ENCODE measurements around the gene CEACAM19. TPM values are rescaled to one million over a fixed set of nuclear protein-coding genes. Genes with fewer than 3 reads are reported as not detected.

Gene CEACAM19
- total and polyA plus RNA-seq, 5 donors = 1.8 to 6.1 (median 2.5) TPM

GRCh38 chr19:44646049-44646416 lies 25.2 kb upstream of the CEACAM19 start:
- Histone ChIP-seq H3K4me1 (ENCODE audit: control insufficient read depth, insufficient read depth, low read length) (peaks cover 18% of the 10 kb centered on the region), H3K27me3 (ENCODE audit: control insufficient read depth, insufficient read depth) (no peaks in the 10 kb centered on the region), H3K27ac (ENCODE audit: low read length) (no peak overlapping the region), H3K4me3 (ENCODE audit: low read length) (no peak overlapping the region), H3K9me3 (ENCODE audit: control insufficient read depth, low read length) (no peaks in the 10 kb centered on the region)
- ATAC-seq = no peak
- intact Hi-C loops (cut with DNase I) = no loop called here
- no peak for DNase-seq
- WGBS = 96% methylated on average over 3 of the region's 3 CpGs

- intact Hi-C loops (cut with DNase I) = no loop called here
- WGBS = 57% methylated on average over 31 of the region's 31 CpGs
- DNase-seq = peak in 2 of 3 donors; percentile 69 to 73
- Histone ChIP-seq H3K4me1 (ENCODE audit: control insufficient read depth, insufficient read depth, low read length) (peaks cover 18% of the 10 kb centered on the region), H3K27ac (ENCODE audit: low read length) (peak overlapping the region; percentile 57), H3K27me3 (ENCODE audit: control insufficient read depth, insufficient read depth) (no peaks in the 10 kb centered on the region), H3K9me3 (ENCODE audit: control insufficient read depth, low read length) (no peaks in the 10 kb centered on the region), H3K4me3 (ENCODE audit: low read length) (no peak overlapping the region)
- no peak for ATAC-seq
Observed at GRCh38 chr19:44647144-44647543, 24.1 kb upstream of the CEACAM19 start.

- ATAC-seq (peak; percentile 33 to 50), DNase-seq (peak in 2 of 3 donors; percentile 53 to 73)
- WGBS = 61% methylated on average over 3 of the region's 3 CpGs
- no peaks in the 10 kb centered on the region for H3K9me3 ChIP-seq (ENCODE audit: control insufficient read depth, low read length)
- intact Hi-C loops (cut with DNase I) = no loop called here
- H3K4me3 ChIP-seq (ENCODE audit: low read length) = no peak overlapping the region
- H3K4me1 ChIP-seq (ENCODE audit: control insufficient read depth, insufficient read depth, low read length) = peaks cover 18% of the 10 kb centered on the region
- H3K27ac ChIP-seq (ENCODE audit: low read length) = peak overlapping the region; percentile 75
- H3K27me3 ChIP-seq (ENCODE audit: control insufficient read depth, insufficient read depth) = no peaks in the 10 kb centered on the region
Observed at GRCh38 chr19:44648631-44649251, 22.5 kb upstream of the CEACAM19 start.

GRCh38 chr19:44649578-44650145 lies 21.6 kb upstream of the CEACAM19 start:
- H3K27me3 ChIP-seq (ENCODE audit: control insufficient read depth, insufficient read depth) = no peaks in the 10 kb centered on the region
- DNase-seq (no peak), ATAC-seq (no peak)
- WGBS = 89% methylated on average over 15 of the region's 15 CpGs
- H3K9me3 ChIP-seq (ENCODE audit: control insufficient read depth, low read length) = no peaks in the 10 kb centered on the region
- H3K4me1 ChIP-seq (ENCODE audit: control insufficient read depth, insufficient read depth, low read length) = peaks cover 18% of the 10 kb centered on the region
- no peak overlapping the region for H3K27ac ChIP-seq (ENCODE audit: low read length)
- no peak overlapping the region for H3K4me3 ChIP-seq (ENCODE audit: low read length)
- intact Hi-C loops (cut with DNase I) = no loop called here

GRCh38 chr19:44653343-44653742 lies 17.9 kb upstream of the CEACAM19 start:
- Histone ChIP-seq H3K9me3 (ENCODE audit: control insufficient read depth, low read length) (no peaks in the 10 kb centered on the region), H3K27me3 (ENCODE audit: control insufficient read depth, insufficient read depth) (no peaks in the 10 kb centered on the region), H3K27ac (ENCODE audit: low read length) (no peak overlapping the region), H3K4me3 (ENCODE audit: low read length) (no peak overlapping the region), H3K4me1 (ENCODE audit: control insufficient read depth, insufficient read depth, low read length) (peaks cover 5% of the 10 kb centered on the region)
- no peak for ATAC-seq
- DNase-seq = no peak
- intact Hi-C loops (cut with DNase I) = no loop called here
- 92% methylated on average over 5 of the region's 5 CpGs for WGBS

- DNase-seq (peak; percentile 67 to 90 (median 88)), ATAC-seq (peak; percentile 71 to 82)
- H3K4me1 ChIP-seq (ENCODE audit: control insufficient read depth, insufficient read depth, low read length) = peaks cover 2% of the 10 kb centered on the region
- no peaks in the 10 kb centered on the region for H3K27me3 ChIP-seq (ENCODE audit: control insufficient read depth, insufficient read depth)
- intact Hi-C loops (cut with DNase I) = no loop called here
- no peak overlapping the region for H3K4me3 ChIP-seq (ENCODE audit: low read length)
- 56% methylated on average over 16 of the region's 16 CpGs for WGBS
- no peak overlapping the region for H3K27ac ChIP-seq (ENCODE audit: low read length)
- no peaks in the 10 kb centered on the region for H3K9me3 ChIP-seq (ENCODE audit: control insufficient read depth, low read length)
Observed at GRCh38 chr19:44653977-44654774, 17.1 kb upstream of the CEACAM19 start.

- peak; percentile 64 to 73 for ATAC-seq
- Histone ChIP-seq H3K4me3 (ENCODE audit: low read length) (no peak overlapping the region), H3K27ac (ENCODE audit: low read length) (no peak overlapping the region), H3K4me1 (ENCODE audit: control insufficient read depth, insufficient read depth, low read length) (peaks cover 2% of the 10 kb centered on the region), H3K27me3 (ENCODE audit: control insufficient read depth, insufficient read depth) (no peaks in the 10 kb centered on the region), H3K9me3 (ENCODE audit: control insufficient read depth, low read length) (no peaks in the 10 kb centered on the region)
- peak; percentile 75 to 89 (median 89) for DNase-seq
- 38% methylated on average over 25 of the region's 25 CpGs for WGBS
- intact Hi-C loops (cut with DNase I) = loop anchor here (2.0 to 5.0 kb wide), 3 partner anchors 80 to 87 kb away; no protein-coding TSS in a partner anchor
Observed at GRCh38 chr19:44657211-44657921, 13.9 kb upstream of the CEACAM19 start.

- WGBS = 95% methylated on average over 3 of the region's 3 CpGs
- H3K4me3 ChIP-seq (ENCODE audit: low read length) = no peak overlapping the region
- ATAC-seq (no peak), DNase-seq (no peak)
- no peaks in the 10 kb centered on the region for H3K27me3 ChIP-seq (ENCODE audit: control insufficient read depth, insufficient read depth)
- H3K4me1 ChIP-seq (ENCODE audit: control insufficient read depth, insufficient read depth, low read length) = peaks cover 2% of the 10 kb centered on the region
- intact Hi-C loops (cut with DNase I) = loop anchor here in 2 of 4 donors (5.0 kb wide), 2 partner anchors 81 to 86 kb away; no protein-coding TSS in a partner anchor
- no peak overlapping the region for H3K27ac ChIP-seq (ENCODE audit: low read length)
- H3K9me3 ChIP-seq (ENCODE audit: control insufficient read depth, low read length) = no peaks in the 10 kb centered on the region
Observed at GRCh38 chr19:44658069-44658733, 13.1 kb upstream of the CEACAM19 start.

GRCh38 chr19:44660081-44660480 lies 11.2 kb upstream of the CEACAM19 start:
- intact Hi-C loops (cut with DNase I) = no loop called here
- DNase-seq (no peak), ATAC-seq (no peak)
- Histone ChIP-seq H3K27me3 (ENCODE audit: control insufficient read depth, insufficient read depth) (no peaks in the 10 kb centered on the region), H3K27ac (ENCODE audit: low read length) (no peak overlapping the region), H3K4me3 (ENCODE audit: low read length) (no peak overlapping the region), H3K4me1 (ENCODE audit: control insufficient read depth, insufficient read depth, low read length) (peaks cover 2% of the 10 kb centered on the region), H3K9me3 (ENCODE audit: control insufficient read depth, low read length) (no peaks in the 10 kb centered on the region)
- WGBS = 85% methylated on average over 4 of the region's 4 CpGs

GRCh38 chr19:44661205-44661604 lies 10.1 kb upstream of the CEACAM19 start:
- no peak for ATAC-seq
- intact Hi-C loops (cut with DNase I) = no loop called here

More at GRCh38 chr19:44661205-44661604, 10.1 kb upstream of the CEACAM19 start:
- no peaks in the 10 kb centered on the region for H3K9me3 ChIP-seq (ENCODE audit: control insufficient read depth, low read length)
- DNase-seq = no peak
- no peaks in the 10 kb centered on the region for H3K27me3 ChIP-seq (ENCODE audit: control insufficient read depth, insufficient read depth)
- 90% methylated on average over 11 of the region's 11 CpGs for WGBS
- peaks cover 2% of the 10 kb centered on the region for H3K4me1 ChIP-seq (ENCODE audit: control insufficient read depth, insufficient read depth, low read length)
- H3K27ac ChIP-seq (ENCODE audit: low read length) = no peak overlapping the region
- no peak overlapping the region for H3K4me3 ChIP-seq (ENCODE audit: low read length)
